WTC11 (cell line): Measurements from ENCODE around the gene ATMIN. TPM values are rescaled to one million over a fixed set of nuclear protein-coding genes. Genes with fewer than 3 reads are reported as not detected.

ENCODE experiments used
- ATAC-seq: fragments of 200-7000 bp; cut with Tn5 transposase; 2 replicates; pipeline ENCODE4 v1.10.0; 2021; ENCODE audit warnings: mild to moderate bottlenecking, moderate library complexity
- CTCF ChIA-PET: fragments of 300-600 bp; sonication (Branson Sonifier 250); formaldehyde crosslinking; loops from one replicate; lab custom pipeline; 2021; ENCODE audit warnings: antibody characterized with exemption; lab: Charles Lee
- POLR2A ChIA-PET: fragments of 350-600 bp; sonication (Branson Sonifier 250); formaldehyde crosslinking; loops from one replicate; lab custom pipeline; 2021; ENCODE audit warnings: antibody characterized with exemption; lab: Charles Lee
- DNase-seq: peaks from one replicate; pipeline ENCODE4 v3.0.0; 2021; ENCODE audit warnings: low spot score
- H3K27ac Mint-ChIP-seq: 2 replicates; pipeline ENCODE4 v1.8.0; 2021; ENCODE audit warnings: mixed read lengths
- H3K27me3 Mint-ChIP-seq: 2 replicates; pipeline ENCODE4 v1.8.0; 2021; ENCODE audit warnings: low read depth, mild to moderate bottlenecking, moderate library complexity, mixed read lengths
- H3K36me3 Mint-ChIP-seq: 2 replicates; pipeline ENCODE4 v1.8.0; 2021; ENCODE audit warnings: mixed read lengths
- H3K4me1 Mint-ChIP-seq: 2 replicates; pipeline ENCODE4 v1.8.0; 2022; ENCODE audit warnings: mixed read lengths
- H3K4me3 Mint-ChIP-seq: 2 replicates; pipeline ENCODE4 v1.8.0; 2021; ENCODE audit warnings: mild to moderate bottlenecking, moderate library complexity, mixed read lengths
- H3K9me3 Mint-ChIP-seq: 2 replicates; pipeline ENCODE4 v1.8.0; 2021; ENCODE audit warnings: mixed read lengths
- AFF4 ChIP-seq: sonication (generic); formaldehyde crosslinking; IDR thresholded peaks from 2 replicates; pipeline ENCODE4 v1.8.1; 2023; ENCODE audit warnings: mild to moderate bottlenecking, missing genetic modification reagents, borderline replicate concordance
- AR ChIP-seq: fragments of 250-450 bp; sonication (Bioruptor Pico); IDR thresholded peaks from 2 replicates; pipeline ENCODE4 v1.9.0; 2021; ENCODE audit warnings: mild to moderate bottlenecking
- ARID4B ChIP-seq: sonication (generic); formaldehyde crosslinking; IDR thresholded peaks from 2 replicates; pipeline ENCODE4 v1.8.0; 2023; ENCODE audit warnings: missing genetic modification reagents, mild to moderate bottlenecking, borderline replicate concordance
- JAZF1 ChIP-seq: fragments of 250-450 bp; sonication (Bioruptor Pico); IDR thresholded peaks from 2 replicates; pipeline ENCODE4 v1.9.0; 2021; ENCODE audit warnings: moderate library complexity, mild to moderate bottlenecking, inconsistent platforms
- MLX ChIP-seq: sonication (generic); formaldehyde crosslinking; IDR thresholded peaks from 2 replicates; pipeline ENCODE4 v1.8.1; 2023; ENCODE audit warnings: mild to moderate bottlenecking, missing genetic modification reagents, moderate library complexity
- OVOL2 ChIP-seq: fragments of 250-450 bp; sonication (Bioruptor Pico); IDR thresholded peaks from 2 replicates; pipeline ENCODE4 v1.9.0; 2021; ENCODE audit warnings: mild to moderate bottlenecking, borderline replicate concordance
- RELA ChIP-seq: sonication (generic); formaldehyde crosslinking; IDR thresholded peaks from 2 replicates; pipeline ENCODE4 v1.8.1; 2022; ENCODE audit warnings: missing genetic modification reagents, mild to moderate bottlenecking, borderline replicate concordance
- SOX15 ChIP-seq: fragments of 250-450 bp; sonication (Bioruptor Pico); IDR thresholded peaks from 2 replicates; pipeline ENCODE4 v1.9.0; 2021; ENCODE audit warnings: mild to moderate bottlenecking
- TCF7 ChIP-seq: sonication (generic); formaldehyde crosslinking; IDR thresholded peaks from 2 replicates; pipeline ENCODE4 v1.8.0; 2022; ENCODE audit warnings: mild to moderate bottlenecking, low read depth, missing genetic modification reagents, moderate library complexity
- TP53 ChIP-seq: sonication (generic); formaldehyde crosslinking; IDR thresholded peaks from 2 replicates; pipeline ENCODE4 v1.8.1; 2023; ENCODE audit warnings: mild to moderate bottlenecking, missing genetic modification reagents
- ZBTB43 ChIP-seq: sonication (generic); formaldehyde crosslinking; IDR thresholded peaks from 2 replicates; pipeline ENCODE4 v1.8.1; 2023; ENCODE audit warnings: mild to moderate bottlenecking, missing genetic modification reagents
- ZNF263 ChIP-seq: sonication (generic); formaldehyde crosslinking; IDR thresholded peaks from 2 replicates; pipeline ENCODE4 v1.8.1; 2022; ENCODE audit warnings: low read depth, mild to moderate bottlenecking, moderate library complexity, missing genetic modification reagents
- ZNF396 ChIP-seq: fragments of 250-450 bp; sonication (Bioruptor Pico); IDR thresholded peaks from 2 replicates; pipeline ENCODE4 v1.8.0; 2021; ENCODE audit warnings: mild to moderate bottlenecking, moderate library complexity, borderline replicate concordance
- ZNF425 ChIP-seq: fragments of 250-450 bp; sonication (Bioruptor Pico); conservative IDR thresholded peaks from 2 replicates; pipeline ENCODE4 v1.9.0; 2021; ENCODE audit warnings: mild to moderate bottlenecking
- total RNA-seq: library from RNA; stranded (reverse); gene quantifications from 3 replicates; pipeline ENCODE4 v1.2.3, GENCODE V29; 2021

The ATMIN gene
- total RNA-seq, 1 experiment from 2014 or later, result 43.1 TPM

- no peak for DNase-seq
- POLR2A ChIA-PET, result no interaction called here
- no peaks in the 10 kb centered on the region for H3K27me3 Mint-ChIP-seq
- CTCF ChIA-PET, result no interaction called here
- TF ChIP-seq ZBTB43 (CRISPR knock-in tag) (no peak), ARID4B (no peak), ZNF425 (CRISPR knock-in tag) (no peak), TCF7 (no peak), AR (CRISPR knock-in tag) (no peak), TP53 (CRISPR knock-in tag) (no peak), OVOL2 (CRISPR knock-in tag) (no peak)
- no peak for ATAC-seq
- H3K27ac Mint-ChIP-seq, result no peak overlapping the region
- H3K36me3 Mint-ChIP-seq, result peaks cover 12% of the 10 kb centered on the region
- no peaks in the 10 kb centered on the region for H3K9me3 Mint-ChIP-seq
- H3K4me1 Mint-ChIP-seq, result peaks cover 7% of the 10 kb centered on the region; the same call in 1 of the 2 replicates
- H3K4me3 Mint-ChIP-seq, result no peak overlapping the region
These were observed 45.4 kb downstream of the ATMIN start for GRCh38 chr16:81081014-81081413.

- CTCF ChIA-PET, result no interaction called here
- Mint-ChIP-seq H3K27ac (peak overlapping the region; percentile 12; the same call in 1 of the 2 replicates), H3K27me3 (no peaks in the 10 kb centered on the region), H3K9me3 (no peaks in the 10 kb centered on the region), H3K4me3 (no peak overlapping the region), H3K4me1 (no peaks in the 10 kb centered on the region), H3K36me3 (peaks cover 30% of the 10 kb centered on the region)
- POLR2A ChIA-PET, result no interaction called here
- no peak for ATAC-seq
- DNase-seq, result no peak
- no peak for TF ChIP-seq AFF4
- TF ChIP-seq MLX, result no peak
- no peak for TF ChIP-seq ZNF263
- TF ChIP-seq AR (CRISPR knock-in tag), result no peak
- TF ChIP-seq RELA (CRISPR knock-in tag), result no peak
- no peak for TF ChIP-seq ZBTB43 (CRISPR knock-in tag)
- no peak for TF ChIP-seq JAZF1
- TF ChIP-seq SOX15, result no peak
- TF ChIP-seq ZNF396 (CRISPR knock-in tag), result no peak
These were observed 53.2 kb downstream of the ATMIN start for GRCh38 chr16:81088836-81089235.
